Tibial nerve (tissue), 4 donors: ENCODE results near the gene NENF.

Experiments
- EP300 ChIP-seq, 2 donors: sonication (generic); formaldehyde crosslinking; IDR thresholded peaks; one replicate each; pipeline ENCODE4 v1.6.1; 2017; ENCODE audit warnings: antibody characterized with exemption in 2 of 2, mild to moderate bottlenecking in 1 of 2
- POLR2A ChIP-seq, 2 donors: fragments of 450-650 bp; IDR thresholded peaks; one replicate each; pipeline ENCODE4 v1.6.1; 2017; ENCODE audit warnings: antibody characterized with exemption in 2 of 2, mild to moderate bottlenecking in 2 of 2, moderate library complexity in 2 of 2
- TF ChIP-seq, protein P1 (sequence below), 5 experiments: fragments of 200-600 bp in 3 of 5; fragments of 450-650 bp in 2 of 5; sonication (generic) in 3 of 5; IDR thresholded peaks; one replicate each; pipeline ENCODE4 v1.5.1; 2016 to 2019; ENCODE audit warnings: antibody characterized with exemption in 5 of 5, mild to moderate bottlenecking in 3 of 5, moderate library complexity in 2 of 5

DNA sequence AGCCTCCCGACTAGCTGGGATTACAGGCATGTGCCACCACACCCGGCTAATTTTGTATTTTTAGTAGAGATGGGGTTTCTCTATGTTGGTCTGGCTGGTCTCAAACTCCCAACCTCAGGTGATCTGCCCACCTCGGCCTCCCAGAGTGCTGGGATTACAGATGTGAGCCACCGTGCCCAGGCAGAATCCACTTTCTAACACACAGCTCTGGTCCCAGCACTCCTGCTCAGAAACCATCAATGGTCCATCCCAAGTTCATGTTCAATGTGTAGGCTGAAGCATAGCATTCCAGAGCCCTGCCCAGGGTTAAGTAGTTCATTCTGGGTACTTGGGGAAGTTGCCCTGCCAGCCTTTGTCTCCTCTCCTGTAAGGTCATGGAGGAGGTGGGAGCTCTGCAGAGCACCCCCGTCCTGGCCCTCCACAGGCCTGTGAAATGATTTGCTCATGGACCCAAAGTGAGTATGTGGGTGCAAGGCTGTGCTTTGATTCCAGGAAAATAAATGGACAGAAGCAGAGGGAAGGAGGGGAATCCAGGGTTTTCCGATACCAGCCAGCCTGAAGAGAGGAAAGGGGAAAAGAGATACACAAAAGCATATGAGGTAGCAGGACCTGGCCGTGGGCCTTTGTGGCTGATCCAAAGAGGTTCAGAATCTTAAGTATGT lies 55.2 kb downstream of the NENF start:
- TF ChIP-seq, protein P1, sequence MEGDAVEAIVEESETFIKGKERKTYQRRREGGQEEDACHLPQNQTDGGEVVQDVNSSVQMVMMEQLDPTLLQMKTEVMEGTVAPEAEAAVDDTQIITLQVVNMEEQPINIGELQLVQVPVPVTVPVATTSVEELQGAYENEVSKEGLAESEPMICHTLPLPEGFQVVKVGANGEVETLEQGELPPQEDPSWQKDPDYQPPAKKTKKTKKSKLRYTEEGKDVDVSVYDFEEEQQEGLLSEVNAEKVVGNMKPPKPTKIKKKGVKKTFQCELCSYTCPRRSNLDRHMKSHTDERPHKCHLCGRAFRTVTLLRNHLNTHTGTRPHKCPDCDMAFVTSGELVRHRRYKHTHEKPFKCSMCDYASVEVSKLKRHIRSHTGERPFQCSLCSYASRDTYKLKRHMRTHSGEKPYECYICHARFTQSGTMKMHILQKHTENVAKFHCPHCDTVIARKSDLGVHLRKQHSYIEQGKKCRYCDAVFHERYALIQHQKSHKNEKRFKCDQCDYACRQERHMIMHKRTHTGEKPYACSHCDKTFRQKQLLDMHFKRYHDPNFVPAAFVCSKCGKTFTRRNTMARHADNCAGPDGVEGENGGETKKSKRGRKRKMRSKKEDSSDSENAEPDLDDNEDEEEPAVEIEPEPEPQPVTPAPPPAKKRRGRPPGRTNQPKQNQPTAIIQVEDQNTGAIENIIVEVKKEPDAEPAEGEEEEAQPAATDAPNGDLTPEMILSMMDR (IDR thresholded peaks at IDR 0.05): no peak
- TF ChIP-seq EP300 (IDR thresholded peaks at IDR 0.05) (no peak), POLR2A (IDR thresholded peaks at IDR 0.05) (no peak)
